ENCODE data around the gene DAPK1.

The DAPK1 gene

DNA sequence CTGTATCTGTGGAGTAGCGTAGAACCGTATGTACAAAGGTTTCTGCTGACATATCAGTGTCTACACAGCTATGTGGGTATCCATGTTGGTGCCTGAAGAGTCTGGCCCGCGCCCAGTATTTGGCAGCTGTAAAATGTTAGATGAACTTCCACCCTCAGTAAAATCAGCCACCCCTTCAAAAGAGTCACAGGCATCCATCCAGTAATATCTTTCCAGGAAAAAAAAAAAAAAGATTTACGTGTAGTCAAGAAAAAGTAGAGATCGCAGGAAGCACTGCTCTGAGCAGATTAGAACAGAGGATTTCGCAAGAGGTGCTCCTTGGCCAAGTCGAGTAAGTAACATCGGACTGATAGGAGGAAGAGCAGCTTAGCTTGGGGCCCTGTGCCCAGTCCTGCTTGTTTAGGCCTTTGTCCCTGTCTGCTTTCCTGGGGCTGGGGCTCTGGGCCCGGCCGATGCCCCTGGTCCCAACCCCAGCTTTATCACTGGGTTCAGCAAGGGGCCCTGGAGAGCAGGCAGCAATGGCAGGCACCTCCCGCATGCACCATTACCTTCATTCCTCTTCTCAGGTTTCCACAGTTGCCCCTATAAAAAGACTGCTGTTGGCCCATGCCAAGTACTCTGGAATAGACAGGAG is 21.2 kb downstream of the DAPK1 start:
- no peak for DNase-seq

DNA sequence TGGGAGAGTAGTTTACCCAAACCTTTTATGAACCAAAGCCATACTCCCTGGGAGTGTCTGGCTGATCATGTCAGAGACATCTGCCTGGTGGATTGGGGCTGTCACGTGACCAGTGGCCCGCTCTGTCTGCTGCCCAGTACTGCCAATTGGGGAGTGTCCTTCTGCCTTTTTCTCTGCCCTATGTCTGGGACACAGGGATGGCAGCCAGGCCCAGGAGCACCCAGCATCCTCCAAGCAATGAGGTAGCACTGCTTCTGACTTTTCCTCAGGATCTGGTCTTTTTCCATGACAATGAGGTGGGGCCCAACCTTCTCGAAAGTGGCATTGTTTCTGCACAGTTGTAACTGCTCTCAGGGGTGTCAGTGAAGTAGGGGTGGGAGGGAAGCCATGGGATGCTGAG is 21.8 kb downstream of the DAPK1 start:
- DNase-seq, result no peak

DNA sequence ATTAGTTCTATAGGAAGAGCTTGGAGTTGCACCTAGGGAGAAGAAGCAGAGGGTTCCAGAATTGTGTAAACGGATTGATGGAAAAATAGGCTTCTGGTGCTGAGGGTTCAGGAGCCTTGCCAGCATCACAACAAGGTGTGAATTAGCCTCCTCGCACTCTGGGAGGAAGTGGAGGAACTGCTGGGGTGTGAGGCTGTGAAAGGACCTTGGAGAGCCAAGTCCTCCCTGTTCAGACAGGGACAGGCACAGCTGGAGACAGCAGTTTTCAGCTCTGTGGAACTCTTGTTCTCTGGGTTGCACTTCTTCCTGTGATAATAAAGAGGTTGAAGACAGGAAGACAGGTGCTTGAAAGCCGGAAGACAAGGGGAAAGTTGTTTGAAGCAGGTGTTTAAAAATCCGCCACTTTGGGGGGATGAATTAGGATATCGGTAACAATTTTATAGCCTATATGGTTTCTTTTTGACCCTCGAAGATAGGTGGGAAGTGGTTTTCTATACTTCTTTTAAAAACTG is 22.6 kb downstream of the DAPK1 start:
- no peak for DNase-seq

DNA sequence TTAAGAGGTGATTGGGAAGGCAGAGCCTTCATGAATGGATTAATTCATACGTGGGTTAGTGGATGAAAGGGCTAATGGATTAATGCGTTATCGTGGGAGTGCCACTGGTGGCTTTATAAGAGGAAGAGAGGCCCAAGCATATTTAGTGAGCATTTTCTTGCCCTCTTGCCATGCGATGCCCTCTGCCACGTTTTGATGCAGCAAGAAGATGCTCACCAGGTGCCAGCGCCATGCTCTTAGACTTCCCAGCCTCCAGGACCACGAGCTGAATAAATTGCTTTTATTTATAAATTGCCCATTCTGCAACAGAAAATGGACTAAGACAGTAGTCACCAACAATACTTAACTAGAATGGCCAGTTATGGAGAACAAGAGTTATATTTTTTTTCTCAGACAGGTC is 24.2 kb downstream of the DAPK1 start:
- no peak for DNase-seq

DNA sequence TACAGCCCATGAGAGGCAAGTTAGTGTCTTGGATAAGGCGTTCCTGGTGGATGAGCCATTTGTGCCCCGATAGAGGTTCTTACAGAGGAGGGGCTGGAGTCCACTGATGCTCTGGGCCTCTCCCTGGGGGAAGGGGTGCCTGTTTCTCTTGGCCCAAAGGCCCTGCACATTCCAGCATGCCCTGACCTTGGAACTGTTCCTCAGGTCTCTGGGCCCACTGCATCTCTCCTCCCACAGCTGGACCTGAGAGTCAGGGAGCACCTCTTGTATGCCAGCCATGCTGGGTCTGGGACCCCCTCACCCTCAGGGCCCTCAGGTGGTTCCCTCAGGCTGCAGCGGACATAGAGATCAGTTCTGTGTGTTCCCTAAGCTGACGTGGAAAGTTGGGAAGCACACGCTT is 26.4 kb downstream of the DAPK1 start:
- DNase-seq, result no peak

DNA sequence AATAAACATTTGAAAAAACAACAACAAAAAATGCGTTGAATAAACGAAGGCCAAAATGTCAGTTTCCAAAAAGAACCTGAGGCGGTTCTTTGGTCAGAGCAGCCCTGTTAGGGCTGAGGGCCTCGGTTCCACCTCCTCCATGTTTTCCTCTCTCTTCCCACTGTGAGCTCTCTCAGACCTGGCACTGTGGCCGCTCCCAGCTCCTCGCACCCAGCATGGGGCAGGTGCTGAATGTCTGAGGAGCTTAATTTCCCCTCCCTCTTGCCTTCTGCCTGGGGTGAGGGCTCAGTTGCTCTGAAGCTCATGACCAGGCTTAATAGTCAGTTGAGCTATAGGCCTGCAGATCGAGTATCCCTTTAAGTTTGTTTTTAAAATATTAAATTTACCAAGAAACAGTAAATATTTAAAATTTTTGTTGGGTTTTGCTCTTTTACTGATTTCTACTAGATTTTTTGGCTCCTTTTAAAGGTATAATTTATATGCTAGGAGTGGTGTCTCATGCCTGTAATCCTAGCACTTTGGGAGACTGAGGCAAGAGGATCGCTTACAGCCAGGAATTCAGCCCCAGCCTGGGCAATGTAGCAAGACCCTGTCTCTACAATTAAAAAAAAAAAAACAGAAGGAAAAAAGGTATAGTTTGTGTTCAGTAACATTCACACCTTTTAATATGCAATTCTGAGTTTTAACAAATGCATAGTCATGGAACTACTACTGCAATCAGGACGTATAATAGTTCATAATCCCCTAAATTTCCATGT is 28.1 kb downstream of the DAPK1 start:
- DNase-seq, result no peak

DNA sequence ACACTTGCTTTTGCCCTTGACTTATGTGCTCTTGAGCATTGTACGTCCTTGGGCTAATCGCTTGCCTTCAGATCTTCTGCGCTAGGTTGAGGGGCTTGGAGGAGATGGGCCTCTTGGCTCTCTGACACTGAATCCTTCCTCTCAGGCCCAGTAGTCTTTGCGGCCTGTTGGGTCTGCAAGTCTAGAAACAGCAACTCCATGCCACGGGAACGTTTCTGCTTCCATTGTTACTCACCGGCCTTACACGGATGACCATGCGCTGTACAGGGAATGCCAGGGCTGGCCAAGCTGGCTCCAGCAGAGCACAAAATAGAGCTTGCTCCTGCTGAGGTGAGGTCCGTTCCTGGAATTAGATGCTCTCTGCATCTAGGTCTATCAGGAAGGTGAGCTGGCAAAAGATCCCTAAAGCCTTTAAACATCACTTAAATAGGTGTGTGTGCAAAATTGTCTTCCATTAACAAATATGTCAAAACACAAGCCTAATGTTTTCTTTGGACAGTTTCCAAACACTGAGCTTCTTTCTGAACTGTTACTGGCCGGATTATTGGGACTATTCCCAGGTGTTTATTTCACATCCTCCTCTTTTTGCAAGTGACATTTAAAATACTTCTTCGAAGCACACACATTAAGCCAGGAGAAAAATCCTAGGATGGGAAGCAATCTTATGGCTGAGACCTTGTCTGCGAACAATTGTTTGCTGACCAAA is 29.7 kb downstream of the DAPK1 start:
- DNase-seq, result no peak

DNA sequence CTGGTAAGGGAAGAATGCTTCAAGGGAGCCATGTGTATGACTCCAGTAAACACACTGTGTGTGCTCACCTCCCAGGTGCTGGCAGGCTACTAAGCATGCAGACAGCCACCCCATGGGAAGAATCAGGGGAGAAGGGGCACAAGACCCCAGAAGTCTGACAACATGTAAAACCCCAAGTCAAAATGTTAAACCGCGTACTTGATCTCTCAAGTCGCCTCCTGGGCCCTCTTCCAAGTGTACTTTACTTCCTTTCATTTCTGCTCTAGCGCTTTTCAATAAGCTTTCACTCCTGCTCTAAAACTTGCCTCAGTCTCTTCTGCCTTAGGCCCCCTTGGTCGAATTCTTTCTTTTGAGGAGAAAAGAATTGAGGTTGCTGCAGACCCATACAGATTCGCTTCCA is 31.3 kb downstream of the DAPK1 start:
- DNase-seq, result no peak

DNA sequence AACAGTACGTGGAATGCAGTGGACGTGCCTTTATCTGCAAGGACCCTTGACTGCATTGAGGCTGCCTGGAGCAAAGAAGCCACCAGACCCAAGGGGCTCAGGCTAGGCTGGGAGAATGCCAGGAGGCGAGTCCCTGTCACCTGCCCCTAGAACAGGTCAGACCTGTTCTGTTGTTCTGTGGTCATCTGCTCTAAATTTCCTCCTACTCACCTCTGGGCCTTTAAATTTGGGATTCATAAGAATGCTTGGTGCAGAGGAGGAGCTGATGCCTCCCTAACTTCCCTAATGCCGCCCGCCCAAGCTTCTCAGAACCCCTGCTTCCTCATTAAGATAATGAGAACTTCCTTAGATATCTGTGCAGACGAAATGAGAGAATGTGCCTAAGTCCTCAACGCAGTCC is 32.0 kb downstream of the DAPK1 start:
- DNase-seq, result no peak

DNA sequence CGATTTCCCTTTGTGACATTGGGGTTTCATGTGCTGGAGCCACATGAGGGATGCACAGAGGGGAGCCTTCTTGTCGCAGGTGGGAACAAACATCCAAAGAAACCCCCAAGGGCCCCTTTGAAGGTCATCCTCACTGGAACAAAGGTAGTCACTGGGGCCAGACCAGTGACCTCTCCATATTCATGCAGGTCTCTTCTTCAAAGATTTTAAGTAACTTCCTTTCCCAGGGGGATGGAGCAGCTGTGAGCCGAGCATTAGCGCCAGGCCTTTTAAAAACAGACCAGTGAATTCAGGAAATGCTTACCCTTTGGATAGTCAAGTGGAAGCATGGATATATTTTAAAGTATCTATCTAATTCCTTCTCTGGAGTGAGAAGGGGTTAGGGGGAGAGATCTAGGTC is 33.0 kb downstream of the DAPK1 start:
- no peak for DNase-seq

DNA sequence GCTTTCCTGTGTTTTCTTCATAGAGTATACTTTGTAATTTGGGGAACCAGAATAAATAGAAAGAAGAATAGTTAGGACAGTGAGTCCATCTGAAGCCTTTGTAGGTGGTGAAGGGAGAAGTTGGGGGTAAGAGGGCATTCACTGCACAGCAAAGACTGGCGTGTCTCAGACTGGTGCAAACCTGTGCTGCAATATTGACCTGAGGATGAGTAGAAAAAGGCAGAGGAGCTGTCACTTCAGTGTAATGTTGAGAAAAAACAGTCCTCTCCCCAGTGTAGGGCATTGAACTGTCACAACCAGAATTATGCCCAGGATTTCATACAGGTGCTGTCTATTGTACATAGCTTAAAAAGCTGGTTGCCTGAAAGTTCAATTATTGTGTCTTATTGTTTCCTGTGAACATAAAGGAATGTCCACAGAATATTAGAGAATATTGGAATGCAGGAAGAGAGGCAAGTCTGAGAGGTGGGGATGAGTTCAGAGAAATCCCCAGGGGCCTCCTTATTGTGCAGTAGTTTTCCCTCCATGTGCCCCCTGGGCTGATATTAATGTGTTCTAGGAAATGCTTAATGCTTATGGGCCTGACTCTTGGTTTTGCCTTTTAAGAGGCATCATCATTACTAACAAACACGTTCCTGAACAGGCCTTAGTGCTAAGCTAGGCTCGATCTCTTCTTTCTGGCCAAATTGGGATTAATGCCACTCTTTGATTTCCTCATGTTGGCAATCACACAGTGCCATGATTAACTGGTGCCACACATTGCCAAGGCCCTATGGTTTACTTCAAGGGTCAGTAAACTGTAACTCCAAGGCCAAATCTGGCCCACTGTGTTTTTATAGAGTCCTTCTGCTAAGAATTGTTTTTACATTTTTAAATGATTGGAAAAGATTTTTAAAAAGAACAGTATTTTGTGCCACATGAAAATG is 34.0 kb downstream of the DAPK1 start:
- no peak for DNase-seq

DNA sequence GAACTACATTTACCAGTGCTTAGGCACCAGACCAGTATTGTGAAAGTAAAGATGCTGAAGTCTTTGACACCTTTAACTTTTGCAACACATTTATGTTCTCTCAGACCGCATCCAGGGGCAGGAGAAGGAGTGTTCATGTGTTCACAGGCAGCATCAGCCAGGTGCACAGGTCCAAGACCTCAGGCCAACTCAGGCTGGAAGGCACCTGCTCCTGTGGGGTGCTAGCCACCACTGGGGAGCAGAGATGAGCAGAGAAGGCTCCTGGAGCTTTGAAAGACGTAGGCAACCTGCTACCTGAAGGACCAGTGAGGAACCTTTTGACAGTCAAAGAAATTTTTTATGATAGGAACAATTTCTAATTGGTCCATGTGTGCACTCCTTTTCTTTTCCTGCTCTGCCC is 35.6 kb downstream of the DAPK1 start:
- no peak for DNase-seq

DNA sequence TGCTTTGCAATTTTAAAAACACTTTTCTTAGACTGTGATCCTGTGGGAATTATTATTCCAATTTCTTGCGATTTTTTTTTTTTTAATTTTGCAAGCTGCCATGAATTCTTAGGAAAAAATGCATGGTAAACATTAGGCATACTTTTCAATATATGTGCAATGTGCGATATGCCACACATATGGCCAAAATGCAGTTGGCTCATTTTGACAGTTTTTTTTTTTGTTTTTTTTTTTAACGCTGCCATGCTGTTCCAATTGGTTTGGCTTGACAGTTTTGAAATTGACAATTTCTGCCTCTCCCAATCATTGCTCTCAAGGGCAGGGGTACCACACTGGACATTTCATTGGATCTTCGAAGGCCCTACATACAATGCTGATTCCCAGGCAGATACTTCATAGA is 36.4 kb downstream of the DAPK1 start:
- DNase-seq, result no peak

DNA sequence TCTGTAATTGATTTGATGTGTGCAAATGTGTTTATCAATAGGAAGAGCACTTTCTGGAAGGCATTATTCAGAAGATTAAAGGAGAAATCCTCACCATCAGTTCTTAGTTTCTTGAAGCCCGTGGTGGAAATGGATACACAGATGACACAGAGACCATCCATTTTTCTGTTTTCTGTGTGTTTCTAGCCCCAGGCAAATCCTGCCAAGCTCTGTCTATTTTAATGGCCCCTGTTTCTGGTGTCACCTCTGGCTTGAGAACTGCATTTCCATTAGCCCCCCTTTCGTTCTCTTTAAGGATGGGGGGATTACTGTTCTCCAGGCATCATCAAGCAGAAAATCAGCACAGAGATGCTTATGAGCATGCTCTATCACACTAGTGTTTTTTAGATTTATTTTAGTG is 37.3 kb downstream of the DAPK1 start:
- no peak for DNase-seq

DNA sequence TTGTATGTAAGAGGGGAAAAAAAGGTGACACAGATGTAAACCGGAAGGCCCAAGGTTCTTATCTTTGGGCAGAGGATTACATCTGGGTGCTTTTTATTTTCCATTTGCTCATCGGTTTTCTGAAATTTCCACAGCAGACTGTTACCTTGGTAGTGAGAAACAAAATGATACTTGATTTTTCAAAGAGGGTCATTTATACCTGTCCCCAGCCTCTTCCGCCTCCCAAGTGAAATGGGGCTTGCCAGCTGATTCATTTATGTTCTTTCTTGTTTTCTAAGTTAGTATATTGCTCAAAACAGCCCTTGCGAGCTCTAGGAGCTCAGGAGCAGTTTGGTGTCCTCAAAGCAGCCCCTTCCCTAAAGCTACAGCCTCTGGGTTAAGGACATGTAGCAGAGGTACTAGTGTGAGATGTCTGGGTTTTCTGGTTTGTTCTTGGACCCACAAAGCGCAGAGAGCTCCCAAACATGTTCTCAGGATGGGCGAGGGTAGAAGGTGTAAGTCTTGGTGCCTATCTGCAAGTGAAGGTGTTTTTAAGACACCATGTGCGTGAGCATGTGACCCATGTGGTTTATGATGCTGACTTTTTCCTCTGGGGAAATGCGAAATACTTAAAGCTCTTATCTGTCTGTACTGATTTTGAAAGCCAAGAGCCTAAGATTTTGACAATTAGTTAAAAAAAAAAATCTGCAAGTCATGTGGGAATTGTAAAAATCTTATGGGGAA is 38.3 kb downstream of the DAPK1 start:
- no peak for DNase-seq

DNA sequence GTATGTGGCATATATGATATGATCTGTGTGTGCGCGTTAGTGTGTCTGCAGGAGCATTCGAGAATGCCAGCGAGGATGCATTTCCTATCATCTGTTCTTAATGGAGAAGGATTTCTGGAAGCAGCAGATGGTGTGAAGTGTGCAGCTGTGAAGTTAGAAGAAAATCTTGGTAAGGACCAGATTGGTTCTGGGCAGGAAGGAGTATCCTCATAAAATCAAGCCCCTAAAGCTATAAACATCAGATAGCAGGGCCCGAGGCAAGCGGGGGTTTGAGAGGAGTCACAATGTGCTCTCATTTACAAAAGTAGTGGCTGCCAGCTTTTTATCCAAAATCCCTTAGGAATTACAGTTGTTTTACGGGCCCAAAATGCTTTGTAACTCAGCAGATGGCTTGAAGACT is 40.0 kb downstream of the DAPK1 start:
- DNase-seq, result no peak

DNA sequence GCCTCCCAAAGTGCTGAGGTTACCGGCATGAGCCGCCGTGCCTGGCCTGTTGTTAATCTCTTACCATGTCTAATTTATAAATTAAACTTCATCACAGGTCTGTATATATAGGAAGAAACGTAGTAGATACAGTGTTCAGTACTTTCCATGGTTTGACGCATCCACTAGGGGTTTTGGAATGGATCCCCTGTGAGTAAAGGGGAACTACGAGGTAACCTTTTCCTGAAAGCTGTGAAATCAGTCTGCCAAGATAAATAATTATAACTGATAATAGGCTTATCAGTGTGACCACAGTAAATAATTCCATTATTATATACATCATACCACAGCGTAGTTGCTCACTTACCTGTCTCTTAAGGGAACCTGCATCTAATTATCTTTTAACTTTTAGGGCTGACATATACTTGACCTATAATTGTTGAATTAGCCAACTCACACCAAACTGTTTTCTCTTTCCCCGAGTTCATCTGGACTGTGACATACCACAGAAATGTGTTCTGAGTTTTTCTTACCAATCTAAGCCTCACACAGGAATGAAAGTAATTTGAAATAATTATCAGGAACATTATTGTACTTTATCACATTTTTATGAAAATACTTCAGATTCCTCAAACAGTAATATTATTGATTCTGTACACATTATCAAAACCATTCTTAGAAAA is 42.9 kb downstream of the DAPK1 start:
- DNase-seq, result no peak

DNA sequence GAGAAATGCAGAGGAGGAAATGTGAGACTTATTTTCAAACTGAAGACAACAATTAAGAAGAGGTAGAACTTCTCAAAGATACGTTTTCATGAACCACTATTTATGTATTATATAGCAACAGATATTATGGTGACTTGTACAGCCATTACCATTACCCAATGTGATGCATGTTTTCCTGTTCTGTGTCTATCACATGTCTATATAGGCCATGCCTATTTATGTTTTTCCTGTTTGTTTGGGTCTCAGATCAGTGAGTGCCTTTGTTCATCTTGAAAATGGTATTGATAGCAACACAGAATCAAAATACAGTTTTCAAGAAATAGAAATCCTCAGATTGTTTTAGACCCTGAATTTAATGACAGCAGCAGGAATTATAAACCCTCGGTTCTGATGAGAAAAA is 44.0 kb downstream of the DAPK1 start:
- DNase-seq, result no peak

DNA sequence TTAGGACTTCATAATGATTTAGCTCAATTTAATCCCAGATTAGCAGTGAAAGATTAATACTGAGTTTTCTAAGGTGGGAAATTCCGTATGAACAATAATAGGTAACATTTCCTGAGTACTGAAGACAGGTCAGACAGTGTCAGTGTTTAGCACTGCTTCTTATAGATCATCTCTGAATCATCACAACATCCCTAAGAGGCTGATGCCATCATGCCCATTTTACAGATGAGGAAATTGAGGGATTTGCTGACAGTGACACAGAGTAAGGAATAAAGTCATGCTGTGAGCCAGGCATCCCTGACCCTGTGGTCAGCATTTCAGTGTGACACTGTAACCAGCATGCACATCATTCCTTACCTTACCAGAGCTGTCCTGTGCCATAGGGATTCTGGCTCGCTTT is 44.5 kb downstream of the DAPK1 start:
- no peak for DNase-seq

DNA sequence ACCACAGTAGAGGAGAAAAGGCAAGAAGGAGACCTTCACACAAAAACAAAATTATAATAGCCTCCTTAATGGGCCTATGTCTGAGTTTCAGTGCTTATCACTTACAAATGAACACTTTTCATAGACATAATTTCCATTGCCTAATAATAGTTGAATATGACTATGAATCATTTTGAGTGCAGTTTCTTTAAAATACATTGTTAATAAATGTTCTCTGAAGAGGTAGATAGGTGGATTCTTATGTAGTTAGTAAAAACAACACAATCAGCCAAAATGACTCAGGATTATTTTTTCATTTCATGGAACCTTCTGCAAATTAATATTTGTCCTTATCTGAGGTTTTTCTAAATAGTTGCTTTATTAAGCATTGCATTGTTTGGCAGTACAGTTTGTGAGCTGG is 45.6 kb downstream of the DAPK1 start:
- no peak for DNase-seq

DNA sequence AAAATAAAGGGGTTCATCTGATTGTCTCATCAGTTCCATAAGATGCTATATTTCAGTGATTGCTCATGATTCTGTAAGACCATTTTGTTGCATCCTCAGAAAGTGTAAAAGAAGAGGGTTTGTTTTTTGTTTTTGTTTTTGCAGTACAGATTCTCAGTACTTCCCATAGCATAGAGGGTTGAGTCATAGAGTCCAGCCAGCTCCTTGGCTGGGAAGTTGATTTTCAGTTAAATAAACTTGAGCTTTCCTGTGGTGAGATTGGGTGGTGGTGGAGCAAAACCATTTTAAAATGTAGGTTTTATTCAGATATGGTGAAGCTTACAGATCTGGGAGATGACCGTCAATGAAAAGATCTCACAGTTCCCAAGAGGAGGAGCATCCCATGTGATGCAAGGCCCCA is 48.2 kb downstream of the DAPK1 start:
- no peak for DNase-seq

DNA sequence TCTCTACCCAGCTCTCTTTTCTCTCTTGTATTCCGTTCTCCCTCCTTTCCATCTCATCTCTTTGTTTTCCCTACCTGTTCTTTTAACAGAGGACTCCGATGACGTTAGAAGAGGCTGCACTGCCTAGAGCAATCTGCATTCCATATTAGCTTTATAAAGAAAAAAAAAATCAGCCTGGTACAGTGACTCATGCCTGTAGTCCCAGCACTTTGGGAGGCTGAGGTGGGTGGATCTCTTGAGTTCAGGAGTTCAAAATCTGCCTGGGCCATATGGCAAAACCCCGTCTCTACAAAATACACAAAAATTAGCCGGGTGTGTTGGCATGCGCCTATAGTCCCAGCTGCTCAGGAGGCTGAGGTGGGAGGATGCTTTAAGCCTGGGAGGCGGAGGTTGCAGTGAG is 49.0 kb downstream of the DAPK1 start:
- DNase-seq, result no peak

Data from midbrain (tissue), 1 donor.